Coronary artery (tissue), 2 donors: ENCODE measurements around the gene HPSE.
"Not testable (repeated sequence)": the region's sequence is repeated elsewhere in the genome, so short reads cannot be mapped to it uniquely, and the experiment has no call there.

Experiments used
- DNase-seq: peaks from one replicate; pipeline ENCODE4 v3.0.0-alpha.2; 2017; ENCODE audit warnings: low spot score
- H3K27ac ChIP-seq, 2 donors: fragments of 200-600 bp; sonication (generic); one replicate each; pipeline ENCODE4 v1.5.1; 2016 to 2019
- H3K4me3 ChIP-seq: fragments of 200-600 bp; sonication (generic); 2 replicates; pipeline ENCODE4 v1.5.1; 2016; ENCODE audit warnings: mild to moderate bottlenecking, moderate library complexity
- TF ChIP-seq, protein P1 (sequence below): fragments of 200-600 bp; sonication (generic); IDR thresholded peaks from one replicate; pipeline ENCODE4 v1.5.1; 2019; ENCODE audit warnings: antibody characterized with exemption

HPSE gene

DNA sequence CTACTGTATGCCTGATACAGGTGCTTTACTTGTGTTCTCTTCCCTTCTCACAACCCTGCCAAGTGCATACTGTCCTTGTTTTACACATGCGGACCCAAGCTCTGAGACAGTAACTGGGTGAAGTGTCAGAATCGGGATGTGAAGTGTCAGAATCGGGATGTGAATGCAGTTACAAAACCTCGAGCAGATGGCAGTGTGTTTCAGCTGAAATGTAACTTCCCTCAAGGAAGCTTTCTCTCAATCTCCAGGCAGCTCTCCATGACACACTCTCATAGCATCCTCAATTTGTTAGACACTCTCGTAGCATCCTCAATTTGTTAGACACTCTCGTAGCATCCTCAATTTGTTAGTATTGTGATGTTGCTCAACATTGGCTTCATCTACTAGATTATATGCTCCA lies 1.1 kb upstream of the HPSE start:
- H3K4me3 ChIP-seq: peak overlapping the region; percentile 75
- TF ChIP-seq, protein P1, sequence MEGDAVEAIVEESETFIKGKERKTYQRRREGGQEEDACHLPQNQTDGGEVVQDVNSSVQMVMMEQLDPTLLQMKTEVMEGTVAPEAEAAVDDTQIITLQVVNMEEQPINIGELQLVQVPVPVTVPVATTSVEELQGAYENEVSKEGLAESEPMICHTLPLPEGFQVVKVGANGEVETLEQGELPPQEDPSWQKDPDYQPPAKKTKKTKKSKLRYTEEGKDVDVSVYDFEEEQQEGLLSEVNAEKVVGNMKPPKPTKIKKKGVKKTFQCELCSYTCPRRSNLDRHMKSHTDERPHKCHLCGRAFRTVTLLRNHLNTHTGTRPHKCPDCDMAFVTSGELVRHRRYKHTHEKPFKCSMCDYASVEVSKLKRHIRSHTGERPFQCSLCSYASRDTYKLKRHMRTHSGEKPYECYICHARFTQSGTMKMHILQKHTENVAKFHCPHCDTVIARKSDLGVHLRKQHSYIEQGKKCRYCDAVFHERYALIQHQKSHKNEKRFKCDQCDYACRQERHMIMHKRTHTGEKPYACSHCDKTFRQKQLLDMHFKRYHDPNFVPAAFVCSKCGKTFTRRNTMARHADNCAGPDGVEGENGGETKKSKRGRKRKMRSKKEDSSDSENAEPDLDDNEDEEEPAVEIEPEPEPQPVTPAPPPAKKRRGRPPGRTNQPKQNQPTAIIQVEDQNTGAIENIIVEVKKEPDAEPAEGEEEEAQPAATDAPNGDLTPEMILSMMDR: no peak
- DNase-seq: no peak
- H3K27ac ChIP-seq: no peak overlapping the region

DNA sequence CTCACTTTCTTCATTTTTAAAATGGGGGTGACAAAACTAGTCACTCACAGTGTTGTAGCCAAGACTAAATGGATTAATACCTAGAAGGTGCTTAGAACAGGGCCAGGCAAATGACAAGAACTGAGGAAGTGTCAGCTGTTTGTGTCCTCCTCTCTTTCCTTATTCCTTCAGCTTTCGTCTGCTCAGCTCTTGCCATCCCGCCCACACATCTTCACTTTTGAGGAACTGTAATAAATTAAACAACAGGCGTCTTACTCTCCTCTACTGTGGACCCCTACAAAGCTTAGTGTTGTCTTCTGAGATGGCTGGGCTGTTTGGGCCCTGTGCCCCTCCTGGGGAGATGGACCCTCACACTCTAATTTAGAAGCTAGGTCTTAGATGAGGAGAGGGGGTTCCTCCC lies 2.7 kb downstream of the HPSE start:
- TF ChIP-seq, protein P1: no peak
- Histone ChIP-seq H3K4me3 (no peak overlapping the region), H3K27ac (no peak overlapping the region)
- no peak for DNase-seq

DNA sequence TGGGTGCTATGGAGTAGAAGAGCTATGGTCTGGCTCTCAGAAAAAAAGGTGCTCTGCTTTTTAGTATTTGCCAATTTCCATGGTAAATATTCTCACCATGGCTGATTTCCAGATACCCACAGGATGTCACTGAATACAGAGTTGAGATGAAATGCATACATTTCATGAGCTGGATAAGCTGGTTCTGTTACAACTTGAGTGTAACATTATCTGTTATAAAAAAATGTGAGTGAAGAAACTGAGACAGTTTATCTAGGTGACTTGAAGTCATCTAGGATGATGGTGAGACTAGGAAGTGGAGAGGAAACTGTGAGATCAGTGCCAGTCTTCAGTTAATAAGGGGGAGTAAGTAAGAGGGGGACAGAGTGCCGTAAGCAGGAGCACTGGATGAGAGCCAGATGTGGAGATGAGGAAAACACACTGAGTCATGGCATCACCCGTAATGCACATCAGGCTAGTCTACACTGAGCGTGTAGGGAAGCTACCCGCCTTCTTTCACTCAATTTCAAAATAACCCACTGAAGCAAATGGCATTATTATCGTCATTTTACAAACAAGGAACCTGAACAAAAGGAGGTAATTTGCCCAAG lies 5.0 kb downstream of the HPSE start:
- TF ChIP-seq, protein P1: no peak
- no peak overlapping the region for H3K27ac ChIP-seq
- H3K4me3 ChIP-seq: no peak overlapping the region
- DNase-seq: no peak

- Histone ChIP-seq H3K27ac (no peak overlapping the region), H3K4me3 (no peak overlapping the region)
- DNase-seq: no peak
- TF ChIP-seq, protein P1: no peak
These were observed 6.0 kb downstream of the HPSE start for GRCh38 chr4:83328521-83329187.

GRCh38 chr4:83326546-83326945 lies 8.1 kb downstream of the HPSE start:
- TF ChIP-seq, protein P1: no peak
- Histone ChIP-seq H3K27ac (no peak overlapping the region), H3K4me3 (no peak overlapping the region)
- DNase-seq: no peak

DNA sequence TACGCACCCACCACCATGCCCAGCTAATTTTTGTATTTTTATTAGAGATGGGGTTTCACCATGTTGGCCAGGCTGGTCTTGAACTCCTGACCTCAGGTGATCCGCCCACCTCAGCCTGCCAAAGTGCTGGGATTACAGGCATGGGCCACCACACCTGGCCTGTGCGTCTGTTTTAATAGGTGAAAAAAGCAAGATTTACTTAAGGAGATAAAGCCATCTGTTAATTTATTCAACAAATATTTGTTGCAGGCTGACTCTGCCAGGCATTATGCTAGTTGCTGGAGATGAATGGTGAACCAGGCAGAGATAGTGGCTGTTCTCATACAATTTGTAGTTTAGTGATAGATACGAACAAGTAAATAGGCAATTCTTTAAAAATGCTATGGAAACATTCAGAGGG lies 9.3 kb downstream of the HPSE start:
- not testable (repeated sequence) for H3K27ac ChIP-seq, DNase-seq, H3K4me3 ChIP-seq

DNA sequence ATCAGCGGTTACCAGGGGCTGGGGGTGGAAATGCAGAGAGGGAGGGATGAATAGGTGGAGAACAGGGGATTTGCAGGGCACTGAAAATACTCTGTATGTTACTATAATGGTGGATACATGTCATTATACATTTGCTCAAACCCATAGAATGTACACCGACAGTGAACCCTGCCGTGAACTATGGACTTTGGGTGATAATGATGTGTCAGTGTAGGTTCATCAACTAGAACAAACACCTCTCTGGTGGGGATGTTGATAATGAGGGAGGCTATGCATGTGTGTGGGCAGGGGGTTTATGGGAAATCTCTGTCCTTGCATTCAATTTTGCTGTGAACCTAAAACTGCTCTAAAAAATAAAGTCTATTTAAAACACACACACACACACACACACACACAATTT lies 11.5 kb downstream of the HPSE start:
- TF ChIP-seq, protein P1: no peak
- H3K27ac ChIP-seq: no peak overlapping the region
- no peak overlapping the region for H3K4me3 ChIP-seq
- no peak for DNase-seq
